ENCODE measurements around the gene GPAM. TPM values are rescaled to one million over a fixed set of nuclear protein-coding genes. Genes with fewer than 3 reads are reported as not detected.
"Not testable (repeated sequence)": the region's sequence is repeated elsewhere in the genome, so short reads cannot be mapped to it uniquely, and the experiment has no call there.

The GPAM gene
- total RNA-seq, 1 donor, result 10.5 TPM

- peak overlapping the region; percentile 15 for H3K27ac ChIP-seq (ENCODE audit: low read depth, low read length)
- H3K4me2 ChIP-seq (ENCODE audit: insufficient read depth, low read length), result no peak overlapping the region
- no peak for DNase-seq (ENCODE audit: insufficient read length, low spot score, missing footprints)
- no peaks in the 10 kb centered on the region for H3K36me3 ChIP-seq (ENCODE audit: insufficient read depth, low read length)
- H3K9me3 ChIP-seq (ENCODE audit: low read depth, low read length), result no peaks in the 10 kb centered on the region
- H2AFZ ChIP-seq (ENCODE audit: low read length), result peak overlapping the region; percentile 7
- H3K4me3 ChIP-seq (ENCODE audit: insufficient read depth, low read length), result no peak overlapping the region
- no peak for TF ChIP-seq CTCF (IDR thresholded peaks at IDR 0.05; ENCODE audit: extremely low read depth, low read depth, low read length)
- H3K4me1 ChIP-seq (ENCODE audit: insufficient read depth, low read length), result peaks cover 27% of the 10 kb centered on the region
- H3K27me3 ChIP-seq (ENCODE audit: insufficient read depth, low read length), result no peaks in the 10 kb centered on the region
- no peaks in the 10 kb centered on the region for H3K79me2 ChIP-seq (ENCODE audit: insufficient read depth, low read length)
- no peaks in the 10 kb centered on the region for H4K20me1 ChIP-seq (ENCODE audit: insufficient read depth, low read length)
Measured at GRCh38 chr10:112230325-112230988, 46.9 kb upstream of the GPAM start.

GRCh38 chr10:112229901-112230300 is 46.3 kb upstream of the GPAM start:
- Histone ChIP-seq H4K20me1 (ENCODE audit: insufficient read depth, low read length) (no peaks in the 10 kb centered on the region), H3K27me3 (ENCODE audit: insufficient read depth, low read length) (no peaks in the 10 kb centered on the region), H2AFZ (ENCODE audit: low read length) (no peak overlapping the region), H3K4me2 (ENCODE audit: insufficient read depth, low read length) (no peak overlapping the region), H3K79me2 (ENCODE audit: insufficient read depth, low read length) (no peaks in the 10 kb centered on the region), H3K27ac (ENCODE audit: low read depth, low read length) (no peak overlapping the region), H3K9me3 (ENCODE audit: low read depth, low read length) (no peaks in the 10 kb centered on the region), H3K4me1 (ENCODE audit: insufficient read depth, low read length) (peaks cover 27% of the 10 kb centered on the region), H3K36me3 (ENCODE audit: insufficient read depth, low read length) (no peaks in the 10 kb centered on the region), H3K4me3 (ENCODE audit: insufficient read depth, low read length) (no peak overlapping the region)
- DNase-seq (ENCODE audit: insufficient read length, low spot score, missing footprints), result no peak
- no peak for TF ChIP-seq CTCF (IDR thresholded peaks at IDR 0.05; ENCODE audit: extremely low read depth, low read depth, low read length)

GRCh38 chr10:112229096-112229495 is 45.5 kb upstream of the GPAM start:
- Histone ChIP-seq H3K4me3 (ENCODE audit: insufficient read depth, low read length) (no peak overlapping the region), H3K27me3 (ENCODE audit: insufficient read depth, low read length) (no peaks in the 10 kb centered on the region), H3K4me1 (ENCODE audit: insufficient read depth, low read length) (peaks cover 27% of the 10 kb centered on the region), H3K9me3 (ENCODE audit: low read depth, low read length) (no peaks in the 10 kb centered on the region), H4K20me1 (ENCODE audit: insufficient read depth, low read length) (no peaks in the 10 kb centered on the region), H3K27ac (ENCODE audit: low read depth, low read length) (peak overlapping the region; percentile 38), H3K79me2 (ENCODE audit: insufficient read depth, low read length) (no peaks in the 10 kb centered on the region), H3K36me3 (ENCODE audit: insufficient read depth, low read length) (no peaks in the 10 kb centered on the region), H3K4me2 (ENCODE audit: insufficient read depth, low read length) (no peak overlapping the region), H2AFZ (ENCODE audit: low read length) (no peak overlapping the region)
- DNase-seq (ENCODE audit: insufficient read length, low spot score, missing footprints), result no peak
- TF ChIP-seq CTCF (IDR thresholded peaks at IDR 0.05; ENCODE audit: extremely low read depth, low read depth, low read length), result no peak

GRCh38 chr10:112228366-112229088 is 45.0 kb upstream of the GPAM start:
- not testable (repeated sequence) for H3K36me3 ChIP-seq (ENCODE audit: insufficient read depth, low read length); H3K4me2 ChIP-seq (ENCODE audit: insufficient read depth, low read length); DNase-seq (ENCODE audit: insufficient read length, low spot score, missing footprints); H3K4me3 ChIP-seq (ENCODE audit: insufficient read depth, low read length); H4K20me1 ChIP-seq (ENCODE audit: insufficient read depth, low read length); H3K9me3 ChIP-seq (ENCODE audit: low read depth, low read length); H3K79me2 ChIP-seq (ENCODE audit: insufficient read depth, low read length); H2AFZ ChIP-seq (ENCODE audit: low read length); H3K27me3 ChIP-seq (ENCODE audit: insufficient read depth, low read length)
- peaks cover 27% of the 10 kb centered on the region for H3K4me1 ChIP-seq (ENCODE audit: insufficient read depth, low read length)
- H3K27ac ChIP-seq (ENCODE audit: low read depth, low read length), result peak overlapping the region; percentile 38
